K562 (cell line): ENCODE data around the gene POLD1. TPM values are rescaled to one million over a fixed set of nuclear protein-coding genes. Genes with fewer than 3 reads are reported as not detected.

ENCODE experiments used
- ATAC-seq: fragments of 200-7000 bp; cut with Tn5 transposase; 3 replicates; pipeline ENCODE4 v1.9.1; 2020; ENCODE audit warnings: moderate library complexity
- BruUV-seq: library from RNA; stranded (reverse); fragments of 400-500 nt; replicated peaks from 2 replicates; lab custom pipeline; 2021; lab: Mats Ljungman, UMichigan
- CTCF ChIA-PET: fragments of 300-600 bp; formaldehyde crosslinking; extraction: SDS; loops from one replicate; lab custom pipeline; 2021; ENCODE audit warnings: low intra/inter-chr PET ratio; lab: Yijun Ruan, JAX
- POLR2A ChIA-PET: fragments of 300-600, 350-650 bp; sonication (Branson Sonifier 250); formaldehyde crosslinking; extraction: SDS; loops from one replicate; lab custom pipeline; 2021; ENCODE audit warnings: antibody characterized with exemption, inconsistent platforms; lab: Yijun Ruan, JAX
- DNase-seq, 4 experiments: peaks; one replicate each; pipeline versions ENCODE4 v3.0.0 to v3.0.0-alpha.2; 2011 to 2018; ENCODE audit warnings: low spot score in 3 of 4, mixed read lengths in 3 of 4; ENCODE audit errors: extremely low read depth in 1 of 4
- FAIRE-seq: peaks from 2 replicates; lab custom pipeline; 2011; peaks lifted over from hg19 to GRCh38; lab: Jason Lieb, UNC
- H2AFZ ChIP-seq: 2 replicates; pipeline ENCODE4 v1.6.0; 2011; ENCODE audit warnings: low read depth, low read length, control low read depth, inconsistent platforms
- H3K27ac ChIP-seq: fragments of 200-600 bp; 3 replicates; pipeline ENCODE4 v1.8.0; 2011; ENCODE audit warnings: low read depth, mild to moderate bottlenecking, control low read depth, inconsistent platforms, low read length, moderate library complexity, mixed read lengths; ENCODE audit errors: extremely low read depth
- H3K27me3 ChIP-seq, 2 experiments: fragments of 300-600 bp in 1 of 2; 2 replicates in 1 of 2; 3 replicates in 1 of 2; pipeline versions ENCODE4 v1.6.0 to v1.8.0; 2011; ENCODE audit warnings: inconsistent platforms in 2 of 2, low read length in 2 of 2, mild to moderate bottlenecking in 1 of 2, mixed read lengths in 1 of 2, moderate library complexity in 1 of 2; ENCODE audit not compliant: control insufficient read depth in 2 of 2, insufficient read depth in 2 of 2
- H3K36me3 ChIP-seq: fragments of 300-600 bp; 3 replicates; pipeline ENCODE4 v1.8.0; 2011; ENCODE audit warnings: mild to moderate bottlenecking, low read length, inconsistent platforms; ENCODE audit not compliant: control insufficient read depth, insufficient read depth
- H3K4me1 ChIP-seq, 2 experiments: fragments of 200-600 bp in 1 of 2; replicated peaks in 1 of 2; 2 replicates in 1 of 2; 3 replicates in 1 of 2; pipeline versions ENCODE4 v1.5.1 to v1.8.0; 2011; ENCODE audit warnings: inconsistent platforms in 2 of 2, low read length in 2 of 2, mild to moderate bottlenecking in 1 of 2, mixed read lengths in 1 of 2, moderate library complexity in 1 of 2; ENCODE audit not compliant: control insufficient read depth in 2 of 2, insufficient read depth in 2 of 2
- H3K4me2 ChIP-seq: 2 replicates; pipeline ENCODE4 v1.6.1; 2011; ENCODE audit warnings: low read length, control low read depth, inconsistent platforms, mixed read lengths; ENCODE audit not compliant: insufficient read depth
- H3K4me3 ChIP-seq: fragments of 200-600 bp; sonication (generic), shearing (Covaris generic); 2 replicates; pipeline ENCODE4 v1.5.1; 2016; ENCODE audit warnings: control low read depth, inconsistent platforms
- H3K79me2 ChIP-seq: fragments of 200-600 bp; 3 replicates; pipeline ENCODE4 v1.8.0; 2011; ENCODE audit warnings: low read length, inconsistent platforms; ENCODE audit not compliant: control insufficient read depth, insufficient read depth
- H3K9ac ChIP-seq, 2 experiments: 2 replicates each; pipeline versions ENCODE4 v1.6.0 to v1.6.1; 2011; ENCODE audit warnings: low read depth in 2 of 2, low read length in 2 of 2, control low read depth in 1 of 2, inconsistent platforms in 1 of 2, mild to moderate bottlenecking in 1 of 2, mixed read lengths in 1 of 2; ENCODE audit not compliant: insufficient read depth in 1 of 2
- H3K9me1 ChIP-seq: one replicate; pipeline ENCODE4 v1.6.0; 2011; ENCODE audit warnings: inconsistent platforms, mild to moderate bottlenecking, low read length, moderate library complexity; ENCODE audit not compliant: control insufficient read depth, insufficient read depth
- H3K9me3 ChIP-seq: replicated peaks from 2 replicates; pipeline ENCODE4 v1.5.1; 2011; ENCODE audit warnings: low read depth, low read length, inconsistent platforms; ENCODE audit not compliant: control insufficient read depth, insufficient read depth
- H4K20me1 ChIP-seq: replicated peaks from 2 replicates; pipeline ENCODE4 v1.6.1; 2011; ENCODE audit warnings: low read length, inconsistent platforms, mixed read lengths; ENCODE audit not compliant: control insufficient read depth, insufficient read depth
- CHCHD3 ChIP-seq: fragments of 250-450 bp; sonication (Bioruptor Pico); IDR thresholded peaks from 2 replicates; pipeline ENCODE4 v2.1.2; 2022; ENCODE audit warnings: mild to moderate bottlenecking
- POLR2G ChIP-seq: fragments of 200-400 bp; formaldehyde crosslinking; IDR thresholded peaks from 2 replicates; pipeline ENCODE4 v1.6.1; 2017; ENCODE audit warnings: low read depth, mild to moderate bottlenecking, antibody characterized with exemption, low read length, moderate library complexity
- ZSCAN29 ChIP-seq: fragments of 450-650 bp; IDR thresholded peaks from 2 replicates; pipeline ENCODE4 v1.6.1; 2017
- WGBS: fragments of 100-300 bp; shearing (Covaris generic); methylation state at CpG from one replicate; pipeline ENCODE4 v1.1.6; 2016; ENCODE audit warnings: low coverage, mixed read lengths; ENCODE audit not compliant: insufficient coverage; ENCODE audit errors: missing lambda C conversion rate; 5-methylcytosine and 5-hydroxymethylcytosine counted together
- in situ Hi-C: fragments of 300-500 bp; cut with MboI; formaldehyde crosslinking; loops from 4 replicates; pipeline ENCODE4 v1.15.0; 2018; ENCODE audit warnings: inconsistent platforms, mixed read lengths
- intact Hi-C: fragments of 100-400 bp; cut with micrococcal nuclease; formaldehyde crosslinking; loops from 2 replicates; pipeline ENCODE4 v1.14.2; 2022
- polyA plus RNA-seq, 8 experiments: library from polyadenylated mRNA; depleted of rRNA in 4 of 8; stranded (reverse) in 5 of 8; unstranded in 3 of 8; fragments of >200 nt; fragmentation: Nextera tagmentation in 2 of 8; fragmentation: Illumina TruSeq in 1 of 8; extraction: Ambion mirVana in 2 of 8; extraction: Trizol in 1 of 8; gene quantifications; 2 replicates each; pipeline versions ENCODE4 v1.2.1 to v1.2.3, GENCODE V29; 2011 to 2014; ENCODE audit warnings: inconsistent platforms in 1 of 8, missing spikeins in 1 of 8
- total RNA-seq, 7 experiments: library from RNA; depleted of rRNA in 6 of 7; stranded (reverse); fragments of >200 nt in 6 of 7; fragmentation: Illumina TruSeq in 2 of 7; extraction: Trizol in 2 of 7; gene quantifications; 2 replicates each; pipeline versions ENCODE4 v1.2.1 to v1.2.3, GENCODE V29; 2011 to 2021; ENCODE audit warnings: low replicate concordance in 1 of 7

Gene POLD1
- total and polyA plus RNA-seq, 9 of the 15 experiments (the other 6 are each of a cell fraction or from before 2014, with no cell fraction given) = 1.3 to 312 (median 47.8) TPM

DNA sequence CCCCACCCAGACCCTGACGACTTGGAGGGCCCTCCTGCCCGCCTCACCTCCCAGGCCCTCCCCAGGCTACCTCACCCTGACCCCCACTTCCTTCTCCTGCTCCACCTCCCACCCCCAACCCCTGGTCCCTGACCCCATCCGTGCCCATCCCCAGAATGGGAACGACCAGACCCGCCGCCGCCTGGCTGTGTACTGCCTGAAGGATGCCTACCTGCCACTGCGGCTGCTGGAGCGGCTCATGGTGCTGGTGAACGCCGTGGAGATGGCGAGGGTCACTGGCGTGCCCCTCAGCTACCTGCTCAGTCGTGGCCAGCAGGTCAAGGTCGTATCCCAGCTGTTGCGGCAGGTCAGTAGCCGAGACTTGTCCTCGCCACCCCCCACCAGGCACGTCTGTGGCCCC is 22.7 kb downstream of the POLD1 start:
- intact Hi-C loops (no loop called here), in situ Hi-C loops (no loop called here)
- ATAC-seq = no peak
- BruUV-seq = no TSS peak
- FAIRE-seq = no peak
- DNase-seq = no peak
- H3K9ac ChIP-seq = no peak overlapping the region; a peak in 1 of 4 replicates
- no peaks in the 10 kb centered on the region for H3K79me2 ChIP-seq
- H3K4me1 ChIP-seq = peaks cover 0 to 16% of the 10 kb centered on the region in 2 experiments; a peak in 1 of 5 replicates
- no peaks in the 10 kb centered on the region for H3K9me3 ChIP-seq
- no peak overlapping the region for H3K4me2 ChIP-seq
- no peaks in the 10 kb centered on the region for H3K9me1 ChIP-seq
- ChIA-PET POLR2A (no interaction called here), CTCF (no interaction called here)
- no peaks in the 10 kb centered on the region for H4K20me1 ChIP-seq
- TF ChIP-seq ZSCAN29 (no peak), POLR2G (peak; percentile 47)
- H3K27ac ChIP-seq = no peak overlapping the region
- 96% methylated on average over 9 of the region's 19 CpGs for WGBS
- no peak overlapping the region for H2AFZ ChIP-seq
- peaks cover 83% of the 10 kb centered on the region; the same call in 2 of the 3 replicates for H3K36me3 ChIP-seq
- no peaks in the 10 kb centered on the region for H3K27me3 ChIP-seq
- H3K4me3 ChIP-seq = no peak overlapping the region

DNA sequence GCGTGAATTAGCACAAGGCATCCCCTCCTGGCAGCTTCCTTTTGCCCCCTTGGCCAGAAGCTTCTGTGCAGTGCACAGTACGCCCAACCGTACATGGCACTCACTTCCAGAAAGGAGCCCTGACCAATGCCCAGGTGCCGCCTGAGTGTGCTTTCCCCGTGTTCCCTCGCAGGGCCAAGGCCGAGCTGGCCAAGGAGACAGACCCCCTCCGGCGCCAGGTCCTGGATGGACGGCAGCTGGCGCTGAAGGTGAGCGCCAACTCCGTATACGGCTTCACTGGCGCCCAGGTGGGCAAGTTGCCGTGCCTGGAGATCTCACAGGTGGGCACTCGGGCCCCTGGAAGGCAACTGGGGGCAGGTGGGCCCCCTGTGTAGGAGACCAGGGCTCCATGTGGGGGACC is 25.2 kb downstream of the POLD1 start:
- Histone ChIP-seq H2AFZ (no peak overlapping the region), H3K9ac (no peak overlapping the region; a peak in 1 of 4 replicates), H4K20me1 (no peaks in the 10 kb centered on the region), H3K79me2 (no peaks in the 10 kb centered on the region), H3K4me1 (peaks cover under 1 to 24% of the 10 kb centered on the region in 2 experiments; a peak in 4 of 5 replicates), H3K27ac (no peak overlapping the region), H3K4me3 (no peak overlapping the region), H3K9me1 (no peaks in the 10 kb centered on the region), H3K9me3 (no peaks in the 10 kb centered on the region), H3K27me3 (no peaks in the 10 kb centered on the region), H3K36me3 (peaks cover 82% of the 10 kb centered on the region; the same call in 2 of the 3 replicates)
- WGBS = 97% methylated on average over 13 of the region's 17 CpGs
- FAIRE-seq = no peak
- ATAC-seq = no peak
- CTCF ChIA-PET = no interaction called here
- intact Hi-C loops = no loop called here
- POLR2A ChIA-PET = interaction anchor here (0.6 to 1.1 kb wide), 3 partner anchors 23 to 52 kb away, joined by 3 to 4 read pairs (median 4); no protein-coding TSS in a partner anchor
- TF ChIP-seq POLR2G (peak; percentile 13; the same call in 1 of the 2 replicates), CHCHD3 (CRISPR knock-in tag) (no peak)
- TF ChIP-seq, all 486 proteins: peak for 1
- no TSS peak for BruUV-seq
- no peak overlapping the region for H3K4me2 ChIP-seq
- no peak for DNase-seq
- in situ Hi-C loops = no loop called here
